Gastroesophageal sphincter (tissue), 3 donors: Measurements from ENCODE around the gene FIGNL2.

Source experiments
- CTCF ChIP-seq, 4 experiments: fragments of 200-600 bp in 2 of 4; fragments of 450-650 bp in 2 of 4; sonication (generic) in 1 of 4; IDR thresholded peaks; one replicate each; pipeline ENCODE4 v1.5.1; 2017 to 2019; ENCODE audit warnings: antibody characterized with exemption in 4 of 4, mild to moderate bottlenecking in 2 of 4, moderate library complexity in 2 of 4
- EP300 ChIP-seq: sonication (generic); formaldehyde crosslinking; IDR thresholded peaks from one replicate; pipeline ENCODE4 v1.6.1; 2017; ENCODE audit warnings: antibody characterized with exemption, mild to moderate bottlenecking
- POLR2A ChIP-seq, 2 donors: fragments of 450-650 bp; IDR thresholded peaks; one replicate each; pipeline ENCODE4 v1.6.1; 2017; ENCODE audit warnings: antibody characterized with exemption in 2 of 2, mild to moderate bottlenecking in 2 of 2, moderate library complexity in 1 of 2

DNA sequence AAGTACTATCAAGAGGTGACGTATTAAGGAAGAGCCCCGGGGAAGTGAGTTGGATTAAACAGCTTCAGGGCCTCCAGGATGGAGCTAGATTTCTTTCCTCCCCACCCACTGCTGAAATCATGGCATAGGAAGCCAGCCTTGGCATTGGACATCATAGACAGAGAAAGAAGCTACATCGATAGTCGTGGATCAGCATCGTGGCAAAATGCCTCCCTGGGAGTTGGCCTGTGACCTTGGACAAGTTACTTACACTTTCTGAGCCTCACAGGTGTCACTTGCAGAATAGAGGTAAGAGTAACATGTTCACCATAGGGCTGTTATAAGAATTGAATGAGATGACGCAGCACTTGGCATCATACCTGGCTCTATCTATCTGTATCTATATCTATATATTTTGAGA lies 45.3 kb upstream of the FIGNL2 start:
- TF ChIP-seq CTCF (IDR thresholded peaks at IDR 0.05) (no peak), EP300 (no peak), POLR2A (IDR thresholded peaks at IDR 0.05) (no peak)
